Hepatocyte (in vitro differentiated cells): Measurements from ENCODE around the gene CD163. TPM values are rescaled to one million over a fixed set of nuclear protein-coding genes. Genes with fewer than 3 reads are reported as not detected.

Experiments used
- DNase-seq: peaks from one replicate; pipeline ENCODE4 v3.0.0-alpha.2; 2016; ENCODE audit warnings: low spot score
- H2AFZ ChIP-seq: fragments of 200-600 bp; sonication (generic); 2 replicates; pipeline ENCODE4 v1.6.0; 2016; ENCODE audit warnings: antibody characterized with exemption, mild to moderate bottlenecking
- H3K27ac ChIP-seq: fragments of 200-600 bp; sonication (generic); 2 replicates; pipeline ENCODE4 v1.5.1; 2016; ENCODE audit warnings: mild to moderate bottlenecking
- H3K27me3 ChIP-seq: fragments of 200-600 bp; sonication (generic); 2 replicates; pipeline ENCODE4 v1.6.1; 2016
- H3K36me3 ChIP-seq: fragments of 200-600 bp; sonication (generic); replicated peaks from 2 replicates; pipeline ENCODE4 v1.5.1; 2016; ENCODE audit warnings: low read depth; ENCODE audit not compliant: insufficient read depth
- H3K4me1 ChIP-seq: fragments of 200-600 bp; sonication (generic); 2 replicates; pipeline ENCODE4 v1.5.1; 2016; ENCODE audit warnings: mild to moderate bottlenecking, moderate library complexity; ENCODE audit not compliant: insufficient read depth
- H3K4me2 ChIP-seq: fragments of 200-600 bp; sonication (generic); 2 replicates; pipeline ENCODE4 v1.6.0; 2016
- H3K4me3 ChIP-seq: fragments of 200-600 bp; sonication (generic); 2 replicates; pipeline ENCODE4 v1.5.1; 2016; ENCODE audit warnings: mild to moderate bottlenecking
- H3K79me2 ChIP-seq: fragments of 200-600 bp; sonication (generic); 2 replicates; pipeline ENCODE4 v1.6.0; 2017; ENCODE audit warnings: mild to moderate bottlenecking
- H3K9me2 ChIP-seq: fragments of 200-600 bp; sonication (generic); replicated peaks from 2 replicates; pipeline ENCODE4 v1.6.0; 2017; ENCODE audit warnings: mild to moderate bottlenecking; ENCODE audit not compliant: insufficient read depth
- H3K9me3 ChIP-seq: fragments of 200-600 bp; sonication (generic); 2 replicates; pipeline ENCODE4 v1.5.1; 2016; ENCODE audit warnings: low read depth, mild to moderate bottlenecking
- H4K20me1 ChIP-seq: fragments of 200-600 bp; sonication (generic); 2 replicates; pipeline ENCODE4 v1.6.0; 2016; ENCODE audit warnings: mild to moderate bottlenecking; ENCODE audit not compliant: insufficient read depth, poor library complexity, severe bottlenecking
- EZH2 ChIP-seq: fragments of 200-600 bp; sonication (generic); IDR thresholded peaks from 2 replicates; pipeline ENCODE4 v1.6.1; 2016; ENCODE audit warnings: antibody characterized with exemption, mild to moderate bottlenecking, borderline replicate concordance
- EZH2phosphoT487 ChIP-seq: fragments of 200-600 bp; sonication (generic); IDR thresholded peaks from one replicate; pipeline ENCODE4 v1.6.1; 2018; ENCODE audit warnings: antibody characterized with exemption, mild to moderate bottlenecking, low read depth, moderate library complexity; ENCODE audit not compliant: unreplicated experiment, severe bottlenecking
- WGBS: methylation state at CpG from one replicate; pipeline ENCODE4 v1.1.6; 2016; ENCODE audit warnings: low lambda C conversion rate; ENCODE audit errors: missing lambda C conversion rate; 5-methylcytosine and 5-hydroxymethylcytosine counted together
- polyA plus RNA-seq: library from polyadenylated mRNA; unstranded; fragments of >200 nt; fragmentation: Nextera tagmentation; extraction: Ambion mirVana; gene quantifications from 2 replicates; pipeline ENCODE4 v1.2.1, GENCODE V29; 2016
- total RNA-seq: library from RNA; depleted of rRNA; stranded (reverse); fragments of >200 nt; gene quantifications from 2 replicates; pipeline ENCODE4 v1.2.3, GENCODE V29; 2014
- TF ChIP-seq, protein P1 (sequence below): fragments of 200-600 bp; sonication (generic); IDR thresholded peaks from 2 replicates; pipeline ENCODE4 v1.5.1; 2016; ENCODE audit warnings: antibody characterized with exemption, mild to moderate bottlenecking; ENCODE audit not compliant: poor library complexity

The CD163 gene
- total and polyA plus RNA-seq, 2 experiments from 2014 or later, result 3.0 to 3.8 TPM

- Histone ChIP-seq H2AFZ (no peak overlapping the region), H3K79me2 (no peaks in the 10 kb centered on the region), H4K20me1 (no peaks in the 10 kb centered on the region), H3K9me3 (no peaks in the 10 kb centered on the region), H3K27me3 (no peaks in the 10 kb centered on the region), H3K4me2 (no peak overlapping the region), H3K9me2 (no peaks in the 10 kb centered on the region), H3K27ac (no peak overlapping the region), H3K36me3 (no peaks in the 10 kb centered on the region), H3K4me1 (no peaks in the 10 kb centered on the region), H3K4me3 (no peak overlapping the region)
- TF ChIP-seq, protein P1, sequence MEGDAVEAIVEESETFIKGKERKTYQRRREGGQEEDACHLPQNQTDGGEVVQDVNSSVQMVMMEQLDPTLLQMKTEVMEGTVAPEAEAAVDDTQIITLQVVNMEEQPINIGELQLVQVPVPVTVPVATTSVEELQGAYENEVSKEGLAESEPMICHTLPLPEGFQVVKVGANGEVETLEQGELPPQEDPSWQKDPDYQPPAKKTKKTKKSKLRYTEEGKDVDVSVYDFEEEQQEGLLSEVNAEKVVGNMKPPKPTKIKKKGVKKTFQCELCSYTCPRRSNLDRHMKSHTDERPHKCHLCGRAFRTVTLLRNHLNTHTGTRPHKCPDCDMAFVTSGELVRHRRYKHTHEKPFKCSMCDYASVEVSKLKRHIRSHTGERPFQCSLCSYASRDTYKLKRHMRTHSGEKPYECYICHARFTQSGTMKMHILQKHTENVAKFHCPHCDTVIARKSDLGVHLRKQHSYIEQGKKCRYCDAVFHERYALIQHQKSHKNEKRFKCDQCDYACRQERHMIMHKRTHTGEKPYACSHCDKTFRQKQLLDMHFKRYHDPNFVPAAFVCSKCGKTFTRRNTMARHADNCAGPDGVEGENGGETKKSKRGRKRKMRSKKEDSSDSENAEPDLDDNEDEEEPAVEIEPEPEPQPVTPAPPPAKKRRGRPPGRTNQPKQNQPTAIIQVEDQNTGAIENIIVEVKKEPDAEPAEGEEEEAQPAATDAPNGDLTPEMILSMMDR, result no peak
- no peak for TF ChIP-seq EZH2
- TF ChIP-seq EZH2phosphoT487, result no peak
- 91% methylated on average over 3 of the region's 3 CpGs for WGBS
- no peak for DNase-seq
Measured at GRCh38 chr12:7459973-7460372, 43.6 kb downstream of the CD163 start.

- H3K4me1 ChIP-seq, result no peaks in the 10 kb centered on the region
- no peaks in the 10 kb centered on the region for H4K20me1 ChIP-seq
- no peak overlapping the region for H2AFZ ChIP-seq
- H3K79me2 ChIP-seq, result no peaks in the 10 kb centered on the region
- TF ChIP-seq EZH2phosphoT487 (no peak), EZH2 (no peak)
- TF ChIP-seq, protein P1, result no peak
- H3K36me3 ChIP-seq, result no peaks in the 10 kb centered on the region
- DNase-seq, result no peak
- H3K4me3 ChIP-seq, result no peak overlapping the region
- WGBS, result 84% methylated on average over 3 of the region's 3 CpGs
- H3K27ac ChIP-seq, result no peak overlapping the region
- no peaks in the 10 kb centered on the region for H3K9me2 ChIP-seq
- H3K4me2 ChIP-seq, result no peak overlapping the region
- peaks cover 3% of the 10 kb centered on the region for H3K27me3 ChIP-seq
- H3K9me3 ChIP-seq, result no peaks in the 10 kb centered on the region
Measured at GRCh38 chr12:7451756-7452155, 51.8 kb downstream of the CD163 start.

DNA sequence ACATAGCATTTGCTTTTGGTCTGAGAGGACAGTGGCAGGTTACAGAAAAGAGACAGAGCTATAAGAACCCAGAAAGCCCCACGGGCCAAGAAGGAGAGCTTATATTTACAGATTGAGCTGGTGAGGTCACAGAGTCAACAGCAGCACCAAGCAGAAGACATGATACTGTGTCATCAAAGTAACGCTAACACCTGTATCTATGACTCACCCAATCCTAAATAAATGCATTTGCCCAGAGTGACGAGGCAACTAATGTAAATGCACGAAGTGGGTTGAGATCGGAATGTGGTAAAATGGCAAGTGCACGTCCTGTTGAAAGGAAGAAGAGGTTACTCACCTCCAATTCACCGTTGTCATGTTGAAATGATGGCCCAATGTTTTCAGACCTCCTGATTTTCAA, 52.9 kb downstream of the CD163 start:
- TF ChIP-seq, protein P1, result no peak
- TF ChIP-seq EZH2phosphoT487 (no peak), EZH2 (no peak)
- H2AFZ ChIP-seq, result no peak overlapping the region
- no peaks in the 10 kb centered on the region for H4K20me1 ChIP-seq
- no peak for DNase-seq
- WGBS, result 66% methylated on average over 7 of the region's 7 CpGs
- no peaks in the 10 kb centered on the region for H3K9me3 ChIP-seq
- H3K4me2 ChIP-seq, result no peak overlapping the region
- no peaks in the 10 kb centered on the region for H3K36me3 ChIP-seq
- no peaks in the 10 kb centered on the region for H3K9me2 ChIP-seq
- no peak overlapping the region for H3K4me3 ChIP-seq
- peaks cover 3% of the 10 kb centered on the region for H3K27me3 ChIP-seq
- no peaks in the 10 kb centered on the region for H3K79me2 ChIP-seq
- no peak overlapping the region for H3K27ac ChIP-seq
- no peaks in the 10 kb centered on the region for H3K4me1 ChIP-seq

GRCh38 chr12:7448099-7448498, 55.5 kb downstream of the CD163 start:
- H3K36me3 ChIP-seq, result no peaks in the 10 kb centered on the region
- peaks cover 3% of the 10 kb centered on the region for H3K27me3 ChIP-seq
- no peak overlapping the region for H3K4me3 ChIP-seq
- no peaks in the 10 kb centered on the region for H4K20me1 ChIP-seq
- H3K27ac ChIP-seq, result no peak overlapping the region
- no peaks in the 10 kb centered on the region for H3K9me2 ChIP-seq
- TF ChIP-seq EZH2phosphoT487, result no peak
- no peak for TF ChIP-seq EZH2
- TF ChIP-seq, protein P1, result no peak
- H3K79me2 ChIP-seq, result no peaks in the 10 kb centered on the region
- H3K4me1 ChIP-seq, result no peaks in the 10 kb centered on the region
- H3K9me3 ChIP-seq, result no peaks in the 10 kb centered on the region
- 77% methylated on average over 1 of the region's 1 CpG for WGBS
- no peak overlapping the region for H3K4me2 ChIP-seq
- H2AFZ ChIP-seq, result no peak overlapping the region
- no peak for DNase-seq
